NCI-H345 (cell line): ENCODE measurements around the gene ARL6IP1.
A peak's percentile ranks its signal among the peaks of the same experiment; 100 is the strongest.
"Not testable (repeated sequence)": the region's sequence is repeated elsewhere in the genome, so short reads cannot be mapped to it uniquely, and the experiment has no call there.

ENCODE experiments used
- DNase-seq: peaks from one replicate; lab custom pipeline; 2025; lab: John Stamatoyannopoulos, UW

Gene ARL6IP1

GRCh38 chr16:18799500-18799899 lies 1.8 kb downstream of the ARL6IP1 start:
- no peak for DNase-seq

GRCh38 chr16:18797746-18798145 lies 3.6 kb downstream of the ARL6IP1 start:
- no peak for DNase-seq

GRCh38 chr16:18796377-18796776 lies 5.0 kb downstream of the ARL6IP1 start:
- DNase-seq = no peak

GRCh38 chr16:18792836-18793433 lies 8.4 kb downstream of the ARL6IP1 start:
- no peak for DNase-seq

GRCh38 chr16:18789850-18790706 lies 11.3 kb downstream of the ARL6IP1 start, which contains the start of gene RPS15A:
TSS of gene RPS15A (minus strand) at chr16:18790334. CDS start at chr16:18789113, 1,221 bp downstream.
- DNase-seq = peak; percentile 99

- DNase-seq = no peak
Observed at GRCh38 chr16:18789515-18789849, 11.9 kb downstream of the ARL6IP1 start.

- DNase-seq = no peak
Observed at GRCh38 chr16:18788828-18789514, 12.4 kb downstream of the ARL6IP1 start.

GRCh38 chr16:18784917-18785623 lies 16.3 kb downstream of the ARL6IP1 start:
- DNase-seq = no peak

GRCh38 chr16:18783430-18784341 lies 17.7 kb downstream of the ARL6IP1 start:
- no peak for DNase-seq

GRCh38 chr16:18782697-18783429 lies 18.5 kb downstream of the ARL6IP1 start:
- DNase-seq = no peak

GRCh38 chr16:18781232-18781631 lies 20.1 kb downstream of the ARL6IP1 start:
- not testable (repeated sequence) for DNase-seq

- not testable (repeated sequence) for DNase-seq
Observed at GRCh38 chr16:18780460-18781026, 20.8 kb downstream of the ARL6IP1 start.

GRCh38 chr16:18777664-18778063 lies 23.7 kb downstream of the ARL6IP1 start:
- DNase-seq = not testable (repeated sequence)

- DNase-seq = not testable (repeated sequence)
Observed at GRCh38 chr16:18776334-18776733, 25.0 kb downstream of the ARL6IP1 start.

- not testable (repeated sequence) for DNase-seq
Observed at GRCh38 chr16:18774651-18775050, 26.7 kb downstream of the ARL6IP1 start.

GRCh38 chr16:18772171-18772570 lies 29.2 kb downstream of the ARL6IP1 start:
- not testable (repeated sequence) for DNase-seq

GRCh38 chr16:18770336-18770962 lies 30.9 kb downstream of the ARL6IP1 start:
- DNase-seq = not testable (repeated sequence)

GRCh38 chr16:18767217-18767616 lies 34.1 kb downstream of the ARL6IP1 start:
- not testable (repeated sequence) for DNase-seq

- DNase-seq = not testable (repeated sequence)
Observed at GRCh38 chr16:18762713-18763112, 38.6 kb downstream of the ARL6IP1 start.
